ENCODE data around the gene REXO1. TPM values are rescaled to one million over a fixed set of nuclear protein-coding genes. Genes with fewer than 3 reads are reported as not detected.

The REXO1 gene
- total and polyA plus RNA-seq, 7 donors: 13.5 to 35.2 (median 20.3) TPM

- H3K4me1 ChIP-seq: peaks cover 44% of the 10 kb centered on the region
- H3K4me3 ChIP-seq: peak overlapping the region; percentile 88
- H3K9me3 ChIP-seq: no peaks in the 10 kb centered on the region
- 0% methylated on average over 43 to 72 of the region's 72 CpGs for WGBS, 3 donors
- intact Hi-C loops (cut with DNase I): no loop called here
- DNase-seq (peak in 1 of 2 donors; percentile 40), ATAC-seq (peak in 1 of 4 donors; percentile 4)
- H3K27ac ChIP-seq: peak overlapping the region; percentile 99
- peaks cover 0 to 16% (median 2%) of the 10 kb centered on the region in 3 donors for H3K27me3 ChIP-seq (ENCODE audit: insufficient read depth in 3 of 3, low read length in 2 of 3)
- no peaks in the 10 kb centered on the region for H3K36me3 ChIP-seq (ENCODE audit: insufficient read depth in 1 of 2, low read depth in 1 of 2)
- TF ChIP-seq CTCF (IDR thresholded peaks at IDR 0.05): no peak
Observed at GRCh38 chr19:1847684-1848398, 442 bp downstream of the REXO1 start.

GRCh38 chr19:1847348-1847683 lies 967 bp downstream of the REXO1 start:
- peak overlapping the region; percentile 88 for H3K4me3 ChIP-seq
- peaks cover 0 to 10% (median 2%) of the 10 kb centered on the region in 3 donors for H3K27me3 ChIP-seq (ENCODE audit: insufficient read depth in 3 of 3, low read length in 2 of 3)
- no peak for TF ChIP-seq CTCF (IDR thresholded peaks at IDR 0.05)
- intact Hi-C loops (cut with DNase I): no loop called here
- ATAC-seq: no peak
- H3K4me1 ChIP-seq: peaks cover 49% of the 10 kb centered on the region
- no peaks in the 10 kb centered on the region for H3K36me3 ChIP-seq (ENCODE audit: insufficient read depth in 1 of 2, low read depth in 1 of 2)
- WGBS, 3 donors: 6 to 8% (median 7%) methylated on average over 12 of the region's 12 CpGs
- no peaks in the 10 kb centered on the region for H3K9me3 ChIP-seq
- H3K27ac ChIP-seq: peak overlapping the region; percentile 99
- DNase-seq: no peak

DNA sequence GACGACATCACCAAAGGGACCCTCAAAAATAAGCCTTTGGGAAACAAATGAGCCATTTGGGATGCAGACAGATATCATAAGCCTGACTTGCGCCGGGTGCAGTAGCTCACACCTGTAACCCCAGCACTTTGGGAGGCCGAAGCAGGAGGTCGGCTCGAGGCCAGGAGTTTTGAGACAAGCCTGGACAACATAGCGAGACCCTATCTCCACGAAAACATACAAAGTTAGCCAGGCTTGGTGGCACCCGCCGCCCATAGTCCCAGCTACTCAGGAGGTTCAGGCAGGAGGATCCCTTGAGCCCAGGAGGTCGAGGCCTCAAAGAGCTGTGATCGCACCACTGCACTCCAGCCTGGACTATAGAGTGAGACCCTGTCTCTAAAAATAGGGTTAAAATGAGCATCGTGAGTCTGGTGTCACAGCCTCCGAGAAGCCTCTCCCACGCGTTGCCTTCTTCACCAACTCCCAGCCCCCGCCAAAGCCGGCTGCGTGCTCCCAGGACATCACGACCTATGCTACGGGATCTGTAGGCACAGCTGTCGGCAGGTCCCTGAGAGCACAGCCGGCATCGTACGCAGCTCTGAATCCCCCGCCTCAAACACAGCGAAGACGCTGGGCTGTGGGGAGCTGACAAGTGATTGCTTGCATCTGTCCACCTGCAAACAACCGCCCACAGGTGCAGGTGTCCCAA lies 1.6 kb downstream of the REXO1 start:
- no peaks in the 10 kb centered on the region for H3K9me3 ChIP-seq
- ATAC-seq: no peak
- H3K36me3 ChIP-seq (ENCODE audit: insufficient read depth in 1 of 2, low read depth in 1 of 2): no peaks in the 10 kb centered on the region
- 53 to 64% (median 61%) methylated on average over 29 of the region's 29 CpGs for WGBS, 3 donors
- peaks cover 54% of the 10 kb centered on the region for H3K4me1 ChIP-seq
- peak in 1 of 2 donors; percentile 13 for DNase-seq
- no peak for TF ChIP-seq CTCF (IDR thresholded peaks at IDR 0.05)
- H3K4me3 ChIP-seq: peak overlapping the region; percentile 88
- intact Hi-C loops (cut with DNase I): no loop called here
- H3K27ac ChIP-seq: no peak overlapping the region
- H3K27me3 ChIP-seq (ENCODE audit: insufficient read depth in 3 of 3, low read length in 2 of 3): peaks cover 0 to 5% (median under 1%) of the 10 kb centered on the region in 3 donors

GRCh38 chr19:1845642-1846041 lies 2.6 kb downstream of the REXO1 start:
- Histone ChIP-seq H3K36me3 (ENCODE audit: insufficient read depth in 1 of 2, low read depth in 1 of 2) (no peaks in the 10 kb centered on the region), H3K27ac (no peak overlapping the region), H3K27me3 (ENCODE audit: insufficient read depth in 3 of 3, low read length in 2 of 3) (no peaks in the 10 kb centered on the region), H3K9me3 (no peaks in the 10 kb centered on the region), H3K4me3 (peak overlapping the region; percentile 88), H3K4me1 (peaks cover 61% of the 10 kb centered on the region)
- intact Hi-C loops (cut with DNase I): no loop called here
- no peak for TF ChIP-seq CTCF (IDR thresholded peaks at IDR 0.05)
- DNase-seq: no peak
- 59 to 73% (median 71%) methylated on average over 11 of the region's 11 CpGs for WGBS, 3 donors
- ATAC-seq: no peak

Data from psoas muscle (tissue), 8 donors.